Measurements from ENCODE around the gene UBR2. TPM values are rescaled to one million over a fixed set of nuclear protein-coding genes. Genes with fewer than 3 reads are reported as not detected.

The UBR2 gene
- total and polyA plus RNA-seq, 2 of the 4 experiments (the other 2 are of a cell fraction) = 7.7 to 32.3 TPM

Small RNAs within 50 kb of the gene (microRNA-seq; reads per million reads assigned to microRNA genes)
- not detected for gene RNU6-890P (ENCODE audit: insufficient read depth, insufficient read length)

Small RNAs within 50 kb of the gene (small RNA-seq; reads per million reads assigned to genes)
- gene RNU6-890P = 0 to 0.60 (median 0) reads per million in 5 experiments

Other genes with a start within 250 kb of the UBR2 start
- gene TRERF1, start 112.1 kb upstream of the UBR2 start, total RNA-seq (2012; rRNA removed) = 6.3 and 6.7 TPM in 2 replicates
- gene TRERF1, start 112.1 kb upstream of the UBR2 start, polyA plus RNA-seq (2012; rRNA removed) = 9.9 and 11.1 TPM in 2 replicates
- 0.83 and 1.1 TPM in 2 replicates for gene PRPH2, start 158.6 kb downstream of the UBR2 start, total RNA-seq (2012; rRNA removed)
- 0.90 and 1.0 TPM in 2 replicates for gene PRPH2, start 158.6 kb downstream of the UBR2 start, polyA plus RNA-seq (2012; rRNA removed)
- gene TBCC, start 182.1 kb downstream of the UBR2 start, total RNA-seq (2012; rRNA removed) = 32.6 and 33.9 TPM in 2 replicates
- 20.2 and 23.0 TPM in 2 replicates for gene TBCC, start 182.1 kb downstream of the UBR2 start, polyA plus RNA-seq (2012; rRNA removed)
- 4.7 and 6.1 TPM in 2 replicates for gene BICRAL, start 218.0 kb downstream of the UBR2 start, total RNA-seq (2012; rRNA removed)
- gene BICRAL, start 218.0 kb downstream of the UBR2 start, polyA plus RNA-seq (2012; rRNA removed) = 3.9 and 4.0 TPM in 2 replicates